DOHH2 (cell line): ENCODE measurements around the gene GSTM5.

Experiments used
- H3F3A ChIP-seq: fragments of 200-600 bp; sonication (generic), shearing (Covaris generic); 2 replicates; pipeline ENCODE4 v1.6.0; 2016; ENCODE audit warnings: antibody characterized with exemption, mild to moderate bottlenecking; ENCODE audit not compliant: control insufficient read depth, insufficient read depth
- H3K27ac ChIP-seq: fragments of 200-600 bp; sonication (generic); 2 replicates; pipeline ENCODE4 v1.5.1; 2014; ENCODE audit warnings: low read depth, mild to moderate bottlenecking, low read length, moderate library complexity
- H3K27me3 ChIP-seq: fragments of 200-600 bp; sonication (generic); 2 replicates; pipeline ENCODE4 v1.6.1; 2014; ENCODE audit warnings: mild to moderate bottlenecking, low read length, mixed read lengths; ENCODE audit not compliant: control insufficient read depth
- H3K36me3 ChIP-seq: fragments of 200-600 bp; sonication (generic); 2 replicates; pipeline ENCODE4 v1.6.1; 2014; ENCODE audit warnings: mild to moderate bottlenecking, low read length, moderate library complexity, mixed read lengths; ENCODE audit not compliant: control insufficient read depth
- H3K4me1 ChIP-seq: fragments of 200-600 bp; sonication (generic); 2 replicates; pipeline ENCODE4 v1.6.1; 2014; ENCODE audit warnings: mild to moderate bottlenecking, low read length, mixed read lengths; ENCODE audit not compliant: control insufficient read depth
- H3K4me2 ChIP-seq: fragments of 200-600 bp; sonication (generic); 2 replicates; pipeline ENCODE4 v1.6.0; 2014; ENCODE audit warnings: mild to moderate bottlenecking, low read length, moderate library complexity
- H3K4me3 ChIP-seq: fragments of 200-600 bp; sonication (generic); 2 replicates; pipeline ENCODE4 v1.5.1; 2014; ENCODE audit warnings: mild to moderate bottlenecking, low read length, mixed read lengths
- H3K79me2 ChIP-seq: fragments of 200-600 bp; sonication (generic); 2 replicates; pipeline ENCODE4 v1.6.1; 2014; ENCODE audit warnings: mild to moderate bottlenecking, low read length, mixed read lengths; ENCODE audit not compliant: control insufficient read depth
- H3K9me2 ChIP-seq: fragments of 200-600 bp; sonication (generic); replicated peaks from 2 replicates; pipeline ENCODE4 v1.6.1; 2014; ENCODE audit warnings: mild to moderate bottlenecking, low read length, mixed read lengths; ENCODE audit not compliant: control insufficient read depth
- H3K9me3 ChIP-seq: fragments of 200-600 bp; sonication (generic); 2 replicates; pipeline ENCODE4 v1.6.1; 2014; ENCODE audit warnings: antibody characterized with exemption, low read length, mixed read lengths; ENCODE audit not compliant: control insufficient read depth, insufficient read depth
- H4K20me1 ChIP-seq: fragments of 200-600 bp; sonication (generic); 2 replicates; pipeline ENCODE4 v1.6.0; 2014; ENCODE audit warnings: low read depth, mild to moderate bottlenecking, antibody characterized with exemption, low read length, moderate library complexity; ENCODE audit not compliant: control insufficient read depth, insufficient read depth
- EZH2phosphoT487 ChIP-seq: fragments of 200-600 bp; sonication (generic); IDR thresholded peaks from 2 replicates; pipeline ENCODE4 v1.6.1; 2017; ENCODE audit warnings: borderline replicate concordance, mild to moderate bottlenecking, antibody characterized with exemption, low read length, moderate library complexity, mixed read lengths
- TF ChIP-seq, protein P1 (sequence below): fragments of 200-600 bp; sonication (generic); IDR thresholded peaks from one replicate; pipeline ENCODE4 v1.5.1; 2014; ENCODE audit warnings: antibody characterized with exemption, mild to moderate bottlenecking, low read depth, low read length; ENCODE audit not compliant: poor library complexity, severe bottlenecking

The GSTM5 gene

DNA sequence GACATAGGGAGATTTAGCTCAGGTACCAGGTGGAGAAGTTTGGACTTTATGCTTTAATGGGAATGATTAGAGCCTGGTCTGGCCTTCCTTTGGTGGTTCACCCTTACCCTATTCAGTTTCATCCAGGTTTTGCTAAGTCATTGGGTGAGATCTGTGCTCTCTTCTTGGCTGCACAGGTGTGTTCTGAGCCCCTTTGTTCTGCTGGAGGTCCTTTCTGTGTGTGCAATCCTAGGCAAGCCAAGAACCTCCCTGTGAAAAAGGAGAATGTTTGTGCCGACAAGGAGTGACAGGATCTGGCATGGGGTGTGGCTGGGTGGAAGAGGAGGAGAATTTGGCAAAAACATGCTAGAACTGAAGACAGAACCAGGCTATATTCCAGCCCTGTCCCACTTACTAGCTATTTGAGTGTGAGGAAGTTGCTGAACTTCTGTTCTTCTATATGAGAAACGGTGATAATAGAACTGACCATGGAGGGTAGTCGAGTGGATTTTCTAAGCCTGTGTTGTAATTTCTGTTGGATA is 4.6 kb downstream of the GSTM5 start:
- Histone ChIP-seq H3K9me2 (no peaks in the 10 kb centered on the region), H3K79me2 (no peaks in the 10 kb centered on the region), H3K27ac (no peak overlapping the region), H3K4me1 (no peaks in the 10 kb centered on the region), H3K4me3 (no peak overlapping the region), H3F3A (no peaks in the 10 kb centered on the region), H3K9me3 (no peaks in the 10 kb centered on the region), H3K36me3 (no peaks in the 10 kb centered on the region), H3K4me2 (no peak overlapping the region), H4K20me1 (no peaks in the 10 kb centered on the region), H3K27me3 (peaks cover 6% of the 10 kb centered on the region; the same call in 1 of the 2 replicates)
- TF ChIP-seq, protein P1, sequence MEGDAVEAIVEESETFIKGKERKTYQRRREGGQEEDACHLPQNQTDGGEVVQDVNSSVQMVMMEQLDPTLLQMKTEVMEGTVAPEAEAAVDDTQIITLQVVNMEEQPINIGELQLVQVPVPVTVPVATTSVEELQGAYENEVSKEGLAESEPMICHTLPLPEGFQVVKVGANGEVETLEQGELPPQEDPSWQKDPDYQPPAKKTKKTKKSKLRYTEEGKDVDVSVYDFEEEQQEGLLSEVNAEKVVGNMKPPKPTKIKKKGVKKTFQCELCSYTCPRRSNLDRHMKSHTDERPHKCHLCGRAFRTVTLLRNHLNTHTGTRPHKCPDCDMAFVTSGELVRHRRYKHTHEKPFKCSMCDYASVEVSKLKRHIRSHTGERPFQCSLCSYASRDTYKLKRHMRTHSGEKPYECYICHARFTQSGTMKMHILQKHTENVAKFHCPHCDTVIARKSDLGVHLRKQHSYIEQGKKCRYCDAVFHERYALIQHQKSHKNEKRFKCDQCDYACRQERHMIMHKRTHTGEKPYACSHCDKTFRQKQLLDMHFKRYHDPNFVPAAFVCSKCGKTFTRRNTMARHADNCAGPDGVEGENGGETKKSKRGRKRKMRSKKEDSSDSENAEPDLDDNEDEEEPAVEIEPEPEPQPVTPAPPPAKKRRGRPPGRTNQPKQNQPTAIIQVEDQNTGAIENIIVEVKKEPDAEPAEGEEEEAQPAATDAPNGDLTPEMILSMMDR, result no peak
- TF ChIP-seq EZH2phosphoT487, result no peak

DNA sequence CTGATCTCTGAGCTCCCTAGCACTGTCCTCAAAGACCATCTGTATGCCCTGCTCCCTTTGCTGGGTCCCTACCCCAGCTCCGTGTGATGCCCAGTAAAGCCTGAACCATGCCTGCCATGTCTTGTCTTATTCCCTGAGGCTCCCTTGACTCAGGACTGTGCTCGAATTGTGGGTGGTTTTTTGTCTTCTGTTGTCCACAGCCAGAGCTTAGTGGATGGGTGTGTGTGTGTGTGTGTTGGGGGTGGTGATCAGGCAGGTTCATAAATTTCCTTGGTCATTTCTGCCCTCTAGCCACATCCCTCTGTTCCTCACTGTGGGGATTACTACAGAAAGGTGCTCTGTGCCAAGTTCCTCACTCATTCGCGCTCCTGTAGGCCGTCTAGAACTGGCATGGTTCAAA is 5.7 kb downstream of the GSTM5 start:
- Histone ChIP-seq H3K36me3 (no peaks in the 10 kb centered on the region), H3K79me2 (no peaks in the 10 kb centered on the region), H3K27me3 (peaks cover 6% of the 10 kb centered on the region; the same call in 1 of the 2 replicates), H3K9me2 (no peaks in the 10 kb centered on the region), H3K9me3 (no peaks in the 10 kb centered on the region), H3K27ac (no peak overlapping the region), H3K4me1 (no peaks in the 10 kb centered on the region), H3F3A (no peaks in the 10 kb centered on the region), H3K4me3 (no peak overlapping the region), H3K4me2 (no peak overlapping the region), H4K20me1 (no peaks in the 10 kb centered on the region)
- TF ChIP-seq EZH2phosphoT487, result no peak
- TF ChIP-seq, protein P1, result no peak

DNA sequence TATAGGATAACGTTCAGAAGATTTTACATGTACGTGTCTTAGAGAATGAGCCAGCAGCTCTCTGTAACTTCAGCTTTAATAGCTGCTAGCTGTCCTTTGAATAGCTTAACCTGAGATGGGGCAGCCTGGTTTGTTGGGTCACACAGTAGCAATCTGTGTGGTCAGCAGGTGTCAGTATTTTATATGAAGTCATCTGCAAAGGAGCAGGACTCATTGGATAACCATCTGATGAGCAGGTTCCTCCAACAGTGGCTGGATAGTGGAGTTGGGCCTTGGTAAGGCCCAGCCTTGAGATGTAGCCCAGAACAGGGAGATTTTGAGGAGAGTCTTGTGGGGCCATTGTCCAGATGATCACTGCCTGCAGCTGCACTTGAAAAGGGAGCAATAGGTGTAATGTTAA is 6.4 kb downstream of the GSTM5 start:
- no peak overlapping the region for H3K27ac ChIP-seq
- H3K4me3 ChIP-seq, result no peak overlapping the region
- H3K9me2 ChIP-seq, result no peaks in the 10 kb centered on the region
- H3K27me3 ChIP-seq, result peaks cover 6% of the 10 kb centered on the region; the same call in 1 of the 2 replicates
- H4K20me1 ChIP-seq, result no peaks in the 10 kb centered on the region
- H3K4me1 ChIP-seq, result no peaks in the 10 kb centered on the region
- TF ChIP-seq EZH2phosphoT487, result no peak
- no peak overlapping the region for H3K4me2 ChIP-seq
- H3F3A ChIP-seq, result no peaks in the 10 kb centered on the region
- H3K9me3 ChIP-seq, result no peaks in the 10 kb centered on the region
- no peaks in the 10 kb centered on the region for H3K79me2 ChIP-seq
- no peaks in the 10 kb centered on the region for H3K36me3 ChIP-seq

DNA sequence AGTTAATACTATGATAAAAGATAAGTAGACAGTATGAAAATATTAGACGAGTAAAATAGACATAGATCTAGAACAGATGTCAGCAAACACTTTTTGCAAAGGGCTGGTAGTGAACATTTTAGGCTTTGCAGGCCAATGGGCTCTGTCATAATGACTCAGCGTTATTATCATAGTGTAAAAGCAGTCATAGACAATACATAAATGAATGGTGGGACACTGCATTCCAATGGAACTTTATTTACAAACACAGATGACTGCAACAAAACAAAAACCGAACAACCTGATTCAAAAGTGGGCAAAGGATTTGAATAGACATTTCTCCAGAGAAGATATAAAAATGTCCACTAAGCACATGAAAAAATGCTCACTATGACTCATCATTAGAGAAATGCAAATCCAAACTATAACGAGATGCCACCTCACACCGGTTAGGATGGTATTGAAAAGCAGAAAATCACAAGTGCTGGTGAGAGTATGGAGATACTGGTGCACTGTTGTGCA is 7.3 kb downstream of the GSTM5 start:
- H3K79me2 ChIP-seq, result no peaks in the 10 kb centered on the region
- H3K4me3 ChIP-seq, result no peak overlapping the region
- no peaks in the 10 kb centered on the region for H3K9me3 ChIP-seq
- H3K27ac ChIP-seq, result no peak overlapping the region
- H3K36me3 ChIP-seq, result no peaks in the 10 kb centered on the region
- TF ChIP-seq, protein P1, result no peak
- no peak for TF ChIP-seq EZH2phosphoT487
- no peaks in the 10 kb centered on the region for H4K20me1 ChIP-seq
- peaks cover 6% of the 10 kb centered on the region; the same call in 1 of the 2 replicates for H3K27me3 ChIP-seq
- no peaks in the 10 kb centered on the region for H3K4me1 ChIP-seq
- H3F3A ChIP-seq, result no peaks in the 10 kb centered on the region
- no peaks in the 10 kb centered on the region for H3K9me2 ChIP-seq
- H3K4me2 ChIP-seq, result no peak overlapping the region
